Right lung (tissue), 5 donors: ENCODE measurements around the gene CCDC110. TPM values are rescaled to one million over a fixed set of nuclear protein-coding genes. Genes with fewer than 3 reads are reported as not detected.

Experiments used
- DNase-seq, 2 donors: peaks; one replicate each; pipeline ENCODE4 v3.0.0-alpha.2; 2013
- polyA plus RNA-seq, 5 donors: library from polyadenylated mRNA; unstranded; fragments of 120-200 nt; gene quantifications; one replicate each; pipeline versions ENCODE4 v1.2.1 to v1.2.3, GENCODE V29; 2013; ENCODE audit warnings: inconsistent platforms in 1 of 5, low replicate concordance in 1 of 5; ENCODE audit not compliant: insufficient read length in 5 of 5, insufficient read depth in 1 of 5

The CCDC110 gene
- polyA plus RNA-seq, 5 donors = 1.9 to 3.6 (median 2.4) TPM

GRCh38 chr4:185421366-185422124, 50.0 kb downstream of the CCDC110 start:
- peak; percentile 45 to 55 for DNase-seq

GRCh38 chr4:185416955-185417354, 54.6 kb downstream of the CCDC110 start:
- DNase-seq = no peak

GRCh38 chr4:185412412-185412811, 59.1 kb downstream of the CCDC110 start:
- DNase-seq = no peak

- DNase-seq = no peak
These were observed 59.7 kb downstream of the CCDC110 start for GRCh38 chr4:185411849-185412248.

- no peak for DNase-seq
These were observed 63.1 kb downstream of the CCDC110 start for GRCh38 chr4:185408432-185408831.

- DNase-seq = no peak
These were observed 66.1 kb downstream of the CCDC110 start for GRCh38 chr4:185405296-185405999.

- DNase-seq = no peak
These were observed 67.5 kb downstream of the CCDC110 start for GRCh38 chr4:185404031-185404430.

GRCh38 chr4:185399466-185399865, 72.1 kb downstream of the CCDC110 start:
- DNase-seq = no peak

GRCh38 chr4:185398618-185399017, 72.9 kb downstream of the CCDC110 start:
- no peak for DNase-seq

- DNase-seq = peak; percentile 45 to 46
These were observed 74.7 kb downstream of the CCDC110 start, which contains the start of gene ANKRD37 for GRCh38 chr4:185396724-185397385. Gene ANKRD37 (plus strand): TSS chr4:185396841. CDS start chr4:185396924, 83 bp downstream.

- DNase-seq = peak; percentile 98
These were observed 75.4 kb downstream of the CCDC110 start for GRCh38 chr4:185395956-185396723.

GRCh38 chr4:185395238-185395955, 76.1 kb downstream of the CCDC110 start, which contains the start of gene LRP2BP:
Gene LRP2BP (minus strand): TSS chr4:185395924. CDS start chr4:185378186, 17,738 bp downstream.
- peak in 1 of 2 donors; percentile 42 for DNase-seq

Other genes with a start within 250 kb of the CCDC110 start
- 1 to 10 TPM; 4.5 to 5.8 (median 5.1) TPM for gene LRP2BP, start 75.8 kb downstream of the CCDC110 start, polyA plus RNA-seq
- gene ANKRD37, start 74.9 kb downstream of the CCDC110 start, polyA plus RNA-seq = 10 to 100 TPM in 4 of 5 donors, 1 to 10 TPM in 1; 9.0 to 25.5 (median 16.0) TPM
- gene UFSP2, start 45.8 kb downstream of the CCDC110 start, polyA plus RNA-seq = 10 to 100 TPM; 63.7 to 90.1 (median 71.2) TPM
- 10 to 100 TPM; 15.1 to 33.2 (median 18.8) TPM for gene PDLIM3, start 63.8 kb upstream of the CCDC110 start, polyA plus RNA-seq